SK-N-SH (cell line): ENCODE data around the gene EBP. TPM values are rescaled to one million over a fixed set of nuclear protein-coding genes. Genes with fewer than 3 reads are reported as not detected.

ENCODE experiments used
- CTCF ChIA-PET: fragments of 300-600, 350-600 bp; formaldehyde crosslinking; extraction: SDS; loops from one replicate; lab custom pipeline; 2021; lab: Yijun Ruan, JAX
- POLR2A ChIA-PET: fragments of 350-600 bp; sonication (Branson Sonifier 250); formaldehyde crosslinking; extraction: SDS; loops from one replicate; lab custom pipeline; 2020; ENCODE audit warnings: antibody characterized with exemption, inconsistent platforms; lab: Yijun Ruan, JAX
- DNase-seq: peaks from one replicate; pipeline ENCODE4 v3.0.0; 2012
- H2AFZ ChIP-seq: fragments of 200-600 bp; sonication (generic); 2 replicates; pipeline ENCODE4 v1.8.1; 2016; ENCODE audit warnings: antibody characterized with exemption, mild to moderate bottlenecking, low read depth
- H3F3A ChIP-seq: fragments of 200-600 bp; sonication (generic); replicated peaks from 2 replicates; pipeline ENCODE3; 2016; ENCODE audit warnings: antibody characterized with exemption, mild to moderate bottlenecking; ENCODE audit not compliant: insufficient read depth
- H3K27ac ChIP-seq, 2 experiments: fragments of 200-500 bp in 1 of 2; fragments of 200-600 bp in 1 of 2; sonication (Bioruptor generic) in 1 of 2; sonication (generic), shearing (Covaris generic) in 1 of 2; 2 replicates each; pipeline versions ENCODE4 v1.5.1 to v1.6.1; 2014 to 2016; ENCODE audit warnings: low read depth in 2 of 2, inconsistent platforms in 1 of 2, low read length in 1 of 2, mild to moderate bottlenecking in 1 of 2, mixed read lengths in 1 of 2
- H3K27me3 ChIP-seq: fragments of 200-600 bp; sonication (generic), shearing (Covaris generic); 2 replicates; pipeline ENCODE4 v1.6.1; 2016; ENCODE audit warnings: mixed run types; ENCODE audit not compliant: insufficient read depth
- H3K36me3 ChIP-seq, 2 experiments: fragments of 200-500 bp in 1 of 2; fragments of 200-600 bp in 1 of 2; sonication (Bioruptor generic) in 1 of 2; sonication (generic) in 1 of 2; replicated peaks in 1 of 2; 2 replicates each; pipeline versions ENCODE3 to v1.5.1; 2014 to 2016; ENCODE audit warnings: low read length in 1 of 2, mild to moderate bottlenecking in 1 of 2; ENCODE audit not compliant: insufficient read depth in 2 of 2, control insufficient read depth in 1 of 2
- H3K4me1 ChIP-seq, 2 experiments: fragments of 200-500 bp in 1 of 2; fragments of 200-600 bp in 1 of 2; sonication (Bioruptor generic) in 1 of 2; sonication (generic), shearing (Covaris generic) in 1 of 2; 2 replicates each; pipeline versions ENCODE4 v1.5.1 to v1.6.1; 2014 to 2016; ENCODE audit warnings: low read depth in 1 of 2, low read length in 1 of 2, mixed run types in 1 of 2; ENCODE audit not compliant: insufficient read depth in 2 of 2, control insufficient read depth in 1 of 2
- H3K4me2 ChIP-seq: fragments of 200-600 bp; sonication (generic), shearing (Covaris generic); 2 replicates; pipeline ENCODE4 v1.6.1; 2017; ENCODE audit warnings: mixed run types
- H3K4me3 ChIP-seq, 2 experiments: fragments of 200-500 bp in 1 of 2; fragments of 200-600 bp in 1 of 2; sonication (Bioruptor generic) in 1 of 2; sonication (generic), shearing (Covaris generic) in 1 of 2; 2 replicates each; pipeline versions ENCODE4 v1.5.1 to v1.8.1; 2014 to 2016; ENCODE audit warnings: low read depth in 2 of 2, inconsistent platforms in 1 of 2, low read length in 1 of 2, mild to moderate bottlenecking in 1 of 2, mixed read lengths in 1 of 2, moderate library complexity in 1 of 2
- H3K79me2 ChIP-seq: fragments of 200-600 bp; sonication (generic); 2 replicates; pipeline ENCODE4 v1.8.1; 2017; ENCODE audit warnings: mild to moderate bottlenecking; ENCODE audit not compliant: insufficient read depth
- H3K9ac ChIP-seq: fragments of 200-600 bp; sonication (generic); 2 replicates; pipeline ENCODE4 v1.6.1; 2017; ENCODE audit warnings: mixed run types
- H3K9me2 ChIP-seq: fragments of 200-600 bp; sonication (generic); 2 replicates; pipeline ENCODE4 v1.6.1; 2017; ENCODE audit warnings: mixed run types
- H3K9me3 ChIP-seq: fragments of 200-600 bp; sonication (generic); 2 replicates; pipeline ENCODE4 v1.6.1; 2017; ENCODE audit warnings: mixed run types, mild to moderate bottlenecking, moderate library complexity
- H4K20me1 ChIP-seq: fragments of 200-600 bp; sonication (generic); 2 replicates; pipeline ENCODE4 v1.6.1; 2017; ENCODE audit warnings: mild to moderate bottlenecking, mixed run types; ENCODE audit not compliant: insufficient read depth
- CHD2 ChIP-seq: fragments of 150-350 bp; IDR thresholded peaks from 2 replicates; pipeline ENCODE4 v1.6.1; 2018; ENCODE audit warnings: low read length; ENCODE audit not compliant: partially characterized antibody
- ELF1 ChIP-seq: IDR thresholded peaks from 2 replicates; pipeline ENCODE4 v1.4.0; 2012
- EZH2phosphoT487 ChIP-seq: fragments of 200-600 bp; sonication (generic); IDR thresholded peaks from 2 replicates; pipeline ENCODE4 v1.6.1; 2017; ENCODE audit warnings: low read depth, mixed run types, mild to moderate bottlenecking, antibody characterized with exemption, moderate library complexity, borderline replicate concordance
- FOXM1 ChIP-seq: IDR thresholded peaks from 2 replicates; pipeline ENCODE4 v1.4.0; 2012; ENCODE audit warnings: low read depth, mild to moderate bottlenecking
- MXI1 ChIP-seq: IDR thresholded peaks from 2 replicates; pipeline ENCODE4 v1.6.1; 2012; ENCODE audit warnings: mild to moderate bottlenecking, low read depth, low read length, improper control_type of control experiment
- NFIC ChIP-seq: IDR thresholded peaks from 2 replicates; pipeline ENCODE4 v1.4.0; 2012; ENCODE audit warnings: borderline replicate concordance
- NRF1 ChIP-seq: IDR thresholded peaks from 2 replicates; pipeline ENCODE4 v1.6.1; 2012; ENCODE audit warnings: low read depth, mild to moderate bottlenecking, low read length
- RCOR1 ChIP-seq: fragments of 150-350 bp; IDR thresholded peaks from 2 replicates; pipeline ENCODE4 v1.6.1; 2017; ENCODE audit warnings: antibody characterized with exemption, low read length
- RXRA ChIP-seq: IDR thresholded peaks from 2 replicates; pipeline ENCODE4 v1.4.0; 2012; ENCODE audit warnings: low read depth, mild to moderate bottlenecking, borderline replicate concordance
- SIN3A ChIP-seq: IDR thresholded peaks from 2 replicates; pipeline ENCODE4 v1.6.1; 2012; ENCODE audit warnings: low read depth, mild to moderate bottlenecking, low read length, moderate library complexity, borderline replicate concordance
- TAF1 ChIP-seq: IDR thresholded peaks from 2 replicates; pipeline ENCODE4 v1.6.1; 2012; ENCODE audit warnings: low read depth, mild to moderate bottlenecking, low read length, moderate library complexity, borderline replicate concordance
- YY1 ChIP-seq: IDR thresholded peaks from 2 replicates; pipeline ENCODE4 v1.4.0; 2012; ENCODE audit warnings: low read depth, mild to moderate bottlenecking
- WGBS: methylation state at CpG from one replicate; pipeline ENCODE4 v1.1.6; 2017; ENCODE audit warnings: low lambda C conversion rate; 5-methylcytosine and 5-hydroxymethylcytosine counted together
- polyA plus RNA-seq, 3 experiments: library from polyadenylated mRNA; depleted of rRNA; stranded (reverse); fragments of >200 nt; gene quantifications; 2 replicates each; pipeline ENCODE4 v1.2.3, GENCODE V29; 2012
- TF ChIP-seq, protein P1 (sequence below): IDR thresholded peaks from 2 replicates; pipeline ENCODE4; 2012
- TF ChIP-seq, protein P2 (sequence below): IDR thresholded peaks from 2 replicates; pipeline ENCODE4 v1.4.0; 2012; ENCODE audit warnings: low read depth, borderline replicate concordance
- TF ChIP-seq, protein P3 (sequence below): IDR thresholded peaks from 2 replicates; pipeline ENCODE4 v1.6.1; 2012; ENCODE audit warnings: mild to moderate bottlenecking, low read depth, low read length, moderate library complexity
- TF ChIP-seq, protein P4 (sequence below): fragments of 150-350 bp; IDR thresholded peaks from 2 replicates; pipeline ENCODE4 v1.6.1; 2017; ENCODE audit warnings: antibody characterized with exemption, low read length, low read depth, borderline replicate concordance
- TF ChIP-seq, protein P5 (sequence below): fragments of 200-600 bp; sonication (generic); IDR thresholded peaks from 2 replicates; pipeline ENCODE4 v1.6.1; 2017; ENCODE audit warnings: antibody characterized with exemption, mild to moderate bottlenecking, moderate library complexity

Gene EBP
- polyA plus RNA-seq, 1 of the 3 experiments (the other 2 are of a cell fraction): 30.2 TPM

DNA sequence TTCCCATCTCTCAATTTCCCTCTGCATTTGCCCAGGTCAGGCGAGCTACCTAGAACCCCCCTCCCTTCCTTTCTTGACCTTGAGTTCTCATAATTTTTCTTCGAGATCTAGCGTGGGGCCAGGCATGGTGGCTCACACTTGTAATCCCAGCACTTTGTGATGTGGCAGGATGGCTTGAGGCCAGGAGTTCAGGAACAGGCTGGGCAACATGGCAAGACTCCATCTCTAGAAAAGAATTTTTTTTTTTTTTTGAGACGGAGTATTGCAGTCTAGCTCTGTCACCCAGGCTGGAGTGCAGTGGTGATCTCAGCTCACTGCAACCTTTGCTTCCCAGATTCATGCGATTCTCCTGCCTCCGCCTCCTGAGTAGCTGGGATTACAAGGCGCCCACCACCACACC lies 17.3 kb upstream of the EBP start:
- Histone ChIP-seq H3K27ac (no peak overlapping the region), H3K9ac (no peak overlapping the region)
- WGBS: 41% methylated on average over 7 of the region's 7 CpGs

DNA sequence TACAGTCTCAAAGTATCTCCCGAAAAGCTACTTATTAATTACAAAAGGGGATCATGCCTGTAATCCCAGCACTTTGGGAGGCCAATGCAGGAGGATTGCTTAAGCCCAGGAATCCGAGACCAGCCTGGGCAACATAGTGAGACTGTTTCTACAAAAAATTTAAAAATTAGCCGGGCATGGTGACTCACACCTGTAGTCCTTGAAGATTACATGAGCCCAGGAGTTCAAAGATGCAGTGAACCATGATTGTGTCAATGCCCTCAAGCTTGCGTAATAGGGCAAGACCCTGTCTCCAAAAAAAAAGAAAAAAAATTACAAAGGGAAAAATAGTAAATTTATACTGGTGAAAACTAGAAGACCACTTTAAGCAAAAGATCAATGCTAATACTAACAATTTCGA lies 16.1 kb upstream of the EBP start:
- TF ChIP-seq ELF1 (no peak), YY1 (no peak), SIN3A (no peak), TAF1 (no peak), RXRA (no peak)
- TF ChIP-seq, protein P1, sequence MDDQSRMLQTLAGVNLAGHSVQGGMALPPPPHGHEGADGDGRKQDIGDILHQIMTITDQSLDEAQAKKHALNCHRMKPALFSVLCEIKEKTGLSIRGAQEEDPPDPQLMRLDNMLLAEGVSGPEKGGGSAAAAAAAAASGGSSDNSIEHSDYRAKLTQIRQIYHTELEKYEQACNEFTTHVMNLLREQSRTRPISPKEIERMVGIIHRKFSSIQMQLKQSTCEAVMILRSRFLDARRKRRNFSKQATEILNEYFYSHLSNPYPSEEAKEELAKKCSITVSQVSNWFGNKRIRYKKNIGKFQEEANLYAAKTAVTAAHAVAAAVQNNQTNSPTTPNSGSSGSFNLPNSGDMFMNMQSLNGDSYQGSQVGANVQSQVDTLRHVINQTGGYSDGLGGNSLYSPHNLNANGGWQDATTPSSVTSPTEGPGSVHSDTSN: no peak
- TF ChIP-seq, protein P2, sequence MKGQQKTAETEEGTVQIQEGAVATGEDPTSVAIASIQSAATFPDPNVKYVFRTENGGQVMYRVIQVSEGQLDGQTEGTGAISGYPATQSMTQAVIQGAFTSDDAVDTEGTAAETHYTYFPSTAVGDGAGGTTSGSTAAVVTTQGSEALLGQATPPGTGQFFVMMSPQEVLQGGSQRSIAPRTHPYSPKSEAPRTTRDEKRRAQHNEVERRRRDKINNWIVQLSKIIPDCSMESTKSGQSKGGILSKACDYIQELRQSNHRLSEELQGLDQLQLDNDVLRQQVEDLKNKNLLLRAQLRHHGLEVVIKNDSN: no peak
- TF ChIP-seq, protein P3, sequence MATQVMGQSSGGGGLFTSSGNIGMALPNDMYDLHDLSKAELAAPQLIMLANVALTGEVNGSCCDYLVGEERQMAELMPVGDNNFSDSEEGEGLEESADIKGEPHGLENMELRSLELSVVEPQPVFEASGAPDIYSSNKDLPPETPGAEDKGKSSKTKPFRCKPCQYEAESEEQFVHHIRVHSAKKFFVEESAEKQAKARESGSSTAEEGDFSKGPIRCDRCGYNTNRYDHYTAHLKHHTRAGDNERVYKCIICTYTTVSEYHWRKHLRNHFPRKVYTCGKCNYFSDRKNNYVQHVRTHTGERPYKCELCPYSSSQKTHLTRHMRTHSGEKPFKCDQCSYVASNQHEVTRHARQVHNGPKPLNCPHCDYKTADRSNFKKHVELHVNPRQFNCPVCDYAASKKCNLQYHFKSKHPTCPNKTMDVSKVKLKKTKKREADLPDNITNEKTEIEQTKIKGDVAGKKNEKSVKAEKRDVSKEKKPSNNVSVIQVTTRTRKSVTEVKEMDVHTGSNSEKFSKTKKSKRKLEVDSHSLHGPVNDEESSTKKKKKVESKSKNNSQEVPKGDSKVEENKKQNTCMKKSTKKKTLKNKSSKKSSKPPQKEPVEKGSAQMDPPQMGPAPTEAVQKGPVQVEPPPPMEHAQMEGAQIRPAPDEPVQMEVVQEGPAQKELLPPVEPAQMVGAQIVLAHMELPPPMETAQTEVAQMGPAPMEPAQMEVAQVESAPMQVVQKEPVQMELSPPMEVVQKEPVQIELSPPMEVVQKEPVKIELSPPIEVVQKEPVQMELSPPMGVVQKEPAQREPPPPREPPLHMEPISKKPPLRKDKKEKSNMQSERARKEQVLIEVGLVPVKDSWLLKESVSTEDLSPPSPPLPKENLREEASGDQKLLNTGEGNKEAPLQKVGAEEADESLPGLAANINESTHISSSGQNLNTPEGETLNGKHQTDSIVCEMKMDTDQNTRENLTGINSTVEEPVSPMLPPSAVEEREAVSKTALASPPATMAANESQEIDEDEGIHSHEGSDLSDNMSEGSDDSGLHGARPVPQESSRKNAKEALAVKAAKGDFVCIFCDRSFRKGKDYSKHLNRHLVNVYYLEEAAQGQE: no peak
- TF ChIP-seq, all 33 proteins: peak for 0
- DNase-seq: no peak
- WGBS: 33% methylated on average over 5 of the region's 5 CpGs
- no peaks in the 10 kb centered on the region for H3K9me2 ChIP-seq
- ChIA-PET POLR2A (no interaction called here), CTCF (interaction anchor here (0.9 kb wide), 1 partner anchor 11 kb away, joined by 3 read pairs; no protein-coding TSS in a partner anchor)
- no peak overlapping the region for H3K27ac ChIP-seq
- H3K4me3 ChIP-seq: no peak overlapping the region
- no peak overlapping the region for H3K9ac ChIP-seq
- H3K4me1 ChIP-seq: peaks cover 0 to 7% of the 10 kb centered on the region in 2 experiments; a peak in 1 of 4 replicates
- H2AFZ ChIP-seq: no peak overlapping the region
- no peaks in the 10 kb centered on the region for H3K36me3 ChIP-seq
- H3K4me2 ChIP-seq: no peak overlapping the region
- H3F3A ChIP-seq: no peaks in the 10 kb centered on the region
- no peaks in the 10 kb centered on the region for H4K20me1 ChIP-seq
- no peaks in the 10 kb centered on the region for H3K9me3 ChIP-seq
- no peaks in the 10 kb centered on the region; the same call in 1 of the 2 replicates for H3K27me3 ChIP-seq
- no peaks in the 10 kb centered on the region for H3K79me2 ChIP-seq

More for the DNA sequence above, 17.3 kb upstream of the EBP start:
- Histone ChIP-seq H3F3A (no peaks in the 10 kb centered on the region), H3K9me3 (no peaks in the 10 kb centered on the region), H3K27me3 (no peaks in the 10 kb centered on the region; the same call in 1 of the 2 replicates), H3K9me2 (no peaks in the 10 kb centered on the region), H3K4me3 (no peak overlapping the region), H4K20me1 (no peaks in the 10 kb centered on the region), H3K4me2 (no peak overlapping the region), H3K4me1 (no peaks in the 10 kb centered on the region), H3K79me2 (no peaks in the 10 kb centered on the region), H2AFZ (no peak overlapping the region), H3K36me3 (no peaks in the 10 kb centered on the region)
- ChIA-PET CTCF (no interaction called here), POLR2A (no interaction called here)
- no peak for DNase-seq
- TF ChIP-seq RXRA (no peak), CHD2 (no peak), NRF1 (no peak), FOXM1 (no peak), TAF1 (no peak), EZH2phosphoT487 (no peak), MXI1 (no peak), NFIC (no peak), RCOR1 (no peak)
- TF ChIP-seq, protein P4, sequence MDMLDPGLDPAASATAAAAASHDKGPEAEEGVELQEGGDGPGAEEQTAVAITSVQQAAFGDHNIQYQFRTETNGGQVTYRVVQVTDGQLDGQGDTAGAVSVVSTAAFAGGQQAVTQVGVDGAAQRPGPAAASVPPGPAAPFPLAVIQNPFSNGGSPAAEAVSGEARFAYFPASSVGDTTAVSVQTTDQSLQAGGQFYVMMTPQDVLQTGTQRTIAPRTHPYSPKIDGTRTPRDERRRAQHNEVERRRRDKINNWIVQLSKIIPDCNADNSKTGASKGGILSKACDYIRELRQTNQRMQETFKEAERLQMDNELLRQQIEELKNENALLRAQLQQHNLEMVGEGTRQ: no peak
- TF ChIP-seq, protein P1: no peak
- TF ChIP-seq, protein P5, sequence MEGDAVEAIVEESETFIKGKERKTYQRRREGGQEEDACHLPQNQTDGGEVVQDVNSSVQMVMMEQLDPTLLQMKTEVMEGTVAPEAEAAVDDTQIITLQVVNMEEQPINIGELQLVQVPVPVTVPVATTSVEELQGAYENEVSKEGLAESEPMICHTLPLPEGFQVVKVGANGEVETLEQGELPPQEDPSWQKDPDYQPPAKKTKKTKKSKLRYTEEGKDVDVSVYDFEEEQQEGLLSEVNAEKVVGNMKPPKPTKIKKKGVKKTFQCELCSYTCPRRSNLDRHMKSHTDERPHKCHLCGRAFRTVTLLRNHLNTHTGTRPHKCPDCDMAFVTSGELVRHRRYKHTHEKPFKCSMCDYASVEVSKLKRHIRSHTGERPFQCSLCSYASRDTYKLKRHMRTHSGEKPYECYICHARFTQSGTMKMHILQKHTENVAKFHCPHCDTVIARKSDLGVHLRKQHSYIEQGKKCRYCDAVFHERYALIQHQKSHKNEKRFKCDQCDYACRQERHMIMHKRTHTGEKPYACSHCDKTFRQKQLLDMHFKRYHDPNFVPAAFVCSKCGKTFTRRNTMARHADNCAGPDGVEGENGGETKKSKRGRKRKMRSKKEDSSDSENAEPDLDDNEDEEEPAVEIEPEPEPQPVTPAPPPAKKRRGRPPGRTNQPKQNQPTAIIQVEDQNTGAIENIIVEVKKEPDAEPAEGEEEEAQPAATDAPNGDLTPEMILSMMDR: no peak
